ENCODE measurements around the gene ZEB2.

Gene ZEB2

GRCh38 chr2:144443837-144444817, 75.8 kb downstream of the ZEB2 start:
- no peak for DNase-seq (ENCODE audit: low read depth)
- H3K4me3 ChIP-seq (replicated peaks; ENCODE audit: low read depth, low read length): no peak overlapping the region
- no peak for TF ChIP-seq CTCF (IDR thresholded peaks at IDR 0.05; ENCODE audit: low read length, missing control alignments)

- no peak for DNase-seq (ENCODE audit: low read depth)
- no peak for TF ChIP-seq CTCF (IDR thresholded peaks at IDR 0.05; ENCODE audit: low read length, missing control alignments)
- H3K4me3 ChIP-seq (replicated peaks; ENCODE audit: low read depth, low read length): no peak overlapping the region
These were observed 78.2 kb downstream of the ZEB2 start for GRCh38 chr2:144441711-144442141.

- TF ChIP-seq CTCF (IDR thresholded peaks at IDR 0.05; ENCODE audit: low read length, missing control alignments): no peak
These were observed 79.9 kb downstream of the ZEB2 start for GRCh38 chr2:144439993-144440392.

GRCh38 chr2:144438801-144439631, 80.9 kb downstream of the ZEB2 start:
- H3K4me3 ChIP-seq (replicated peaks; ENCODE audit: low read depth, low read length): no peak overlapping the region
- TF ChIP-seq CTCF (IDR thresholded peaks at IDR 0.05; ENCODE audit: low read length, missing control alignments): no peak

More at GRCh38 chr2:144439993-144440392, 79.9 kb downstream of the ZEB2 start:
- H3K4me3 ChIP-seq (replicated peaks; ENCODE audit: low read depth, low read length): no peak overlapping the region
- no peak for DNase-seq (ENCODE audit: low read depth)

GRCh38 chr2:144437636-144438035, 82.3 kb downstream of the ZEB2 start:
- TF ChIP-seq CTCF (IDR thresholded peaks at IDR 0.05; ENCODE audit: low read length, missing control alignments): no peak
- DNase-seq (ENCODE audit: low read depth): no peak
- H3K4me3 ChIP-seq (replicated peaks; ENCODE audit: low read depth, low read length): no peak overlapping the region

More at GRCh38 chr2:144438801-144439631, 80.9 kb downstream of the ZEB2 start:
- DNase-seq (ENCODE audit: low read depth): no peak

GRCh38 chr2:144434425-144435222, 85.3 kb downstream of the ZEB2 start:
- no peak overlapping the region for H3K4me3 ChIP-seq (replicated peaks; ENCODE audit: low read depth, low read length)
- peak; percentile 39 for DNase-seq (ENCODE audit: low read depth)
- no peak for TF ChIP-seq CTCF (IDR thresholded peaks at IDR 0.05; ENCODE audit: low read length, missing control alignments)

All from fibroblast of pulmonary artery (primary cell).